ENCODE data around the gene RIC3. TPM values are rescaled to one million over a fixed set of nuclear protein-coding genes. Genes with fewer than 3 reads are reported as not detected.

Gene RIC3
- total and polyA plus RNA-seq, 8 donors = 1.1 to 29.5 (median 13.4) TPM; not detected in 1

- DNase-seq = peak in 1 of 2 donors; percentile 16
- TF ChIP-seq CTCF (IDR thresholded peaks at IDR 0.05) (no peak), POLR2AphosphoS5 (IDR thresholded peaks at IDR 0.05) (no peak), POLR2A (IDR thresholded peaks at IDR 0.05) (no peak), EP300 (IDR thresholded peaks at IDR 0.05) (no peak)
- Histone ChIP-seq H3K4me1 (peaks cover 0 to 43% (median 14%) of the 10 kb centered on the region in 4 donors), H3K9me3 (no peaks in the 10 kb centered on the region), H3K36me3 (no peaks in the 10 kb centered on the region), H3K4me3 (no peak overlapping the region), H3K27me3 (no peaks in the 10 kb centered on the region), H3K27ac (peak overlapping the region in 3 of 5 donors; percentile 46 to 68 (median 67))
- 73 to 88% (median 77%) methylated on average over 10 to 13 of the region's 13 CpGs for WGBS, 5 donors
- intact Hi-C loops (cut with DNase I; ENCODE audit: low total_unique reads) = no loop called here
Measured at GRCh38 chr11:8062781-8063257, 106.0 kb downstream of the RIC3 start.

GRCh38 chr11:8061555-8062428 lies 107.0 kb downstream of the RIC3 start:
- Histone ChIP-seq H3K27ac (peak overlapping the region in 1 of 5 donors; percentile 67), H3K4me1 (peaks cover 0 to 49% (median 14%) of the 10 kb centered on the region in 4 donors), H3K4me3 (no peak overlapping the region), H3K36me3 (no peaks in the 10 kb centered on the region), H3K9me3 (no peaks in the 10 kb centered on the region), H3K27me3 (no peaks in the 10 kb centered on the region)
- peak in 1 of 2 donors; percentile 15 for DNase-seq
- 89 to 92% (median 90%) methylated on average over 15 to 22 of the region's 22 CpGs for WGBS, 5 donors
- intact Hi-C loops (cut with DNase I; ENCODE audit: low total_unique reads) = no loop called here
- TF ChIP-seq POLR2A (IDR thresholded peaks at IDR 0.05) = no peak
- TF ChIP-seq CTCF (IDR thresholded peaks at IDR 0.05) = no peak
- TF ChIP-seq POLR2AphosphoS5 (IDR thresholded peaks at IDR 0.05) = no peak
- no peak for TF ChIP-seq EP300 (IDR thresholded peaks at IDR 0.05)

GRCh38 chr11:8060801-8061554 lies 107.8 kb downstream of the RIC3 start:
- WGBS, 5 donors = 86 to 94% (median 89%) methylated on average over 12 of the region's 12 CpGs
- peak in 1 of 2 donors; percentile 18 for DNase-seq
- Histone ChIP-seq H3K9me3 (no peaks in the 10 kb centered on the region), H3K4me1 (peaks cover 0 to 46% (median 14%) of the 10 kb centered on the region in 4 donors), H3K36me3 (no peaks in the 10 kb centered on the region), H3K27ac (no peak overlapping the region), H3K27me3 (no peaks in the 10 kb centered on the region), H3K4me3 (no peak overlapping the region)
- no peak for TF ChIP-seq EP300 (IDR thresholded peaks at IDR 0.05)
- TF ChIP-seq CTCF (IDR thresholded peaks at IDR 0.05) = no peak
- TF ChIP-seq POLR2AphosphoS5 (IDR thresholded peaks at IDR 0.05) = no peak
- no peak for TF ChIP-seq POLR2A (IDR thresholded peaks at IDR 0.05)
- intact Hi-C loops (cut with DNase I; ENCODE audit: low total_unique reads) = no loop called here

GRCh38 chr11:8060146-8060719 lies 108.6 kb downstream of the RIC3 start:
- Histone ChIP-seq H3K4me1 (peaks cover 0 to 41% (median 14%) of the 10 kb centered on the region in 4 donors), H3K4me3 (no peak overlapping the region), H3K36me3 (no peaks in the 10 kb centered on the region), H3K27me3 (peaks cover 0 to 5% (median 0%) of the 10 kb centered on the region in 3 donors), H3K27ac (no peak overlapping the region), H3K9me3 (no peaks in the 10 kb centered on the region)
- 59 to 93% (median 74%) methylated on average over 3 of the region's 3 CpGs for WGBS, 5 donors
- TF ChIP-seq CTCF (IDR thresholded peaks at IDR 0.05) (no peak), EP300 (IDR thresholded peaks at IDR 0.05) (no peak), POLR2A (IDR thresholded peaks at IDR 0.05) (no peak), POLR2AphosphoS5 (IDR thresholded peaks at IDR 0.05) (no peak)
- intact Hi-C loops (cut with DNase I; ENCODE audit: low total_unique reads) = no loop called here
- DNase-seq = peak in 1 of 2 donors; percentile 13
